ENCODE results near the gene TCF7L2.

- TF ChIP-seq POLR2A (IDR thresholded peaks at IDR 0.05) (no peak), CTCF (IDR thresholded peaks at IDR 0.05) (no peak)
These were observed 208.1 kb downstream of the TCF7L2 start for GRCh38 chr10:113158183-113158582.
